Stimulated activated CD4-positive, alpha-beta T cell treated with anti-CD3 and anti-CD28 coated beads, Interleukin-15, amount 100 ng/mL, for 48 hours (primary cell): Measurements from ENCODE around the gene AP3B1.

ENCODE experiments used
- DNase-seq, 2 donors: peaks; one replicate each; pipeline ENCODE4 v3.0.0-alpha.2; 2020; ENCODE audit warnings: low read depth in 2 of 2

AP3B1 gene

DNA sequence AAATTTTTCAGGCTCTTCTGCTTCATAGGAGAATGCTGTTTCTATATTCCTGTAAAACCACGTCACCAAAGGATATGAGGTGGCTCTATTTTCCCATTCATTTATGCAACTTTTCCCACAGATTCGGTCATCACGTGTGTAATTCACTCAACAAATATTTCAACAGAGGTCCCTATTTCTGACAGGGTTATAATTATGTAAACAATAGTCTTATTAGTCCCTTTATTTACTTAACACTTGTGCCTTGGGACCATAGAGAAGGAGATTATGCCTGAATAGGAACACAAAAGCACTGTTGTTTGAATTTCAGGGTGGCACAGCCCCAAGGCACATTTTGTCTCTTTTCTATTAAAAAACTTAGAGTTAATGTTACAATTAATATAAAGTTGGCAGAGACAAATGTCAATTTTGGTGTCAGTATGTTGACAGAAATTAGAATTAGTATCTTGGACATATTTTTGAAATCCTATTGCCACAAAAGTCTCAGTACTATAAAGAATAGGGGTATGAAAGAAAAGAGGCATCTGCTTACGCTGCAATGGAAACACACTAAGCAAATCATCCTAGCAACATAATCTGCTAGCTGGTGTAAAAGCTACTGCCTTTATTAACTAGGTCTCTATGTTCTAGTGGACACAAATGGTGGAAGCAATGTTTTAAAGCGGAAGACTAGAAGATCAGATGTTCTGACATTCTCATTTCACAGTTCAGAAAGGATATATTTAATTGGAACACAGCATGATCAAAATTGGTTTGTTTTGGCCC, 289.3 kb downstream of the AP3B1 start:
- DNase-seq = no peak

DNA sequence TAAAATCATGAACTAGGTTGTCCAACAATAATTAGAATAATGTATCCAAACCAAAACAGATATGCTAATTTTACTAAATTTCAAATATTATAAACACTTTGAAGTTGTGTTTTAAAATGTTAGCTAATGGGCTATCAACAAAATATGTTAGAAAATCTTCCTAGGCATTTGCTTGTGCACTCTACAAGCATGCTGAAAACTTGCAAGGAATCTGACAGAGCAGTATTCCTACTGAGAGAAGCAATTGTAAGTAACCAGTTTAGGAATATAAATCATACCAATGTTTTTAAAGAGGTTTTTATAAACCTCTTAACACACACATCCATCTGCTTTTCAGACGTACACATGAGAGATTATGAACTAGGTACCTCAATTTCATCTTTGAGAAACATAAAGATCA, 289.9 kb downstream of the AP3B1 start:
- no peak for DNase-seq

DNA sequence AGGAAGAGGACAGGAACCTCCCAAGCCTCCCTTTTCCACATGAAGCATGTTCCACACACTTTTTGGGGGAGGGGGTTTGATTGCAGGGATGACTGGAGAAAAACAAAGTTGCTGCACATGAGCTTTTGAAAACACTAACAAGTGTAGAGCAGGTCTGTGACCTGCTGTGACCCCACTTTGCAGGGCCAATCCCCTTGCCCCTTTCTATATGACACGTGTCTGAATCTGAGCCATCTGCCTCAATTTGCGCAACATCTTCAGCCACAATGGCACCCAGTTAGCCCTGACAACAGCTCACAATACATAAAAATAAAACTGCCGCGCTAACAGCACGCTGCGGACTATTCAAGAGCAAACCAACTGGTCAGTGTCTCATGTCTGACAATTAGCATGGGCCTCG, 290.6 kb downstream of the AP3B1 start:
- no peak for DNase-seq

DNA sequence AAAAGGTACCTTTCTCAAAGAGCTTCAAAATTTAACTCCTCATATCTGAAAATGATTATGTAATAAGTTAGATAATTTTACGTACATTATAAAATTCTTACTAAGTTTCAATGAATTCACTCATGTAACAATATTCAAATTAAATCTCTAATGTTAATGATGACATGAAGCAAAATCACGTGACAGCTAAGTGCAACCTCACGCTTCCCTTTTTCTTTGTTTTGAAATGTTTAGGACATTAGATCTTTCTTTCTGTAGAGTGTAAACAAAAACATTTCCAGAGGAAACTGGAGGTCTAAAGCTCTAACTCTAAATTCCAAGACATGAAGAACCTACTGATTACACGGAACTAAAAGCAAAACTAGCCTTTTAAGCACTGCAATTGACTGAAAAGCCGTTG, 291.0 kb downstream of the AP3B1 start:
- no peak for DNase-seq

DNA sequence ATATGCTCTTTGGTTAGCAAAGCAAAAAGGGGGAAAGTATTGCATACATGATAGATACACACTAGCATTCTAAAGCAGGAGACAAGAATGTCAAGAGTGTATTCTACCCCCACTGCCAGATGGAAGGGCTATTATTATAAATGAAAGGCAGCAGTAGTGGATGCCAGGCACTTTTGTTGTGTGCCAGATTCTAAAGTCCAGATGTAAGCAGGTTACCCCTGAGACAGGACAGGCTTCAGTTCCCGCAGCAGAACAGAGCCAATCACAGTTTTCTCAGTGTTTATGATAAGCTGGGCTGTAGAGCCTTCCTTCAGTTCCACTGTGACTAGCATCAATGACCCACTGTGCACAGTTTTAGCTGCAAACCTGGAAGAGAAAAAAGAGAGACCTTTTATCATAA, 291.8 kb downstream of the AP3B1 start:
- no peak for DNase-seq

DNA sequence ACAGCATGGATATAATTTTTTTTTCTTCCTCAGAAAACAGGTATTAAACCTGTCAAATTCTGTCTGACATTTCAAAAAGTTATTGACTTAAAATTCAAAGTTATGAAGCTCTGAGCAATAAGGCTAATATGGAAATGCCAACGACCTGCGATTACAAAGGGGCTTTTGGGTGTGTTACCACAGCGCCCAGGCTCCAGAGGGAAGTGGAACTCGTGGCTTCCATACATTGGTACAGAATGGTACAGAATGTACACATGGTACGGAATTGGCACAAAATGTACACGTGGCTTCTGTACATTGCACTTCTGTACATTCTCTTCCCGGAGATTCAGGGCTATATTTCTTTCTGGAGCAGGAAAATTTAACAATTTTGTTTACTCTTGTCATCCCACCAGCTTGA, 293.3 kb downstream of the AP3B1 start:
- DNase-seq = no peak

DNA sequence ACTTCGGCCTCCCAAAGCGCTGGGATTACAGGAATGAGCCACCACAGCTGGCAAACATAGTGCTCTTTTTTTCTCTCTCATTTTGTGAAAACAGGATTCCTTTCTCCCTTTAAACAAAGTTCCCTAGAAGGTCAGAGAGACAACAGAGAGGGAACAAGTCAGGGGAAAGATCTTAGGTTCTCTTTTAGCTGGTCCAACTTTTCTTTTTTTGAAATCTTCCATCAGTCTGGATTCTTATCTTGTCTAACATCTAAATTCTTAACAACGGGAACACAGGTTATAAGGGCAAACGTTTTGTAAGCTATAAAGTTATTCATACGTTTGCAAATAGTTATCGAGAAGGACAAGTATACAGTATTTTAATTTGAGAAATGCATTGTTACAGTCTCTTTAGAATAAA, 294.3 kb downstream of the AP3B1 start:
- DNase-seq = no peak

DNA sequence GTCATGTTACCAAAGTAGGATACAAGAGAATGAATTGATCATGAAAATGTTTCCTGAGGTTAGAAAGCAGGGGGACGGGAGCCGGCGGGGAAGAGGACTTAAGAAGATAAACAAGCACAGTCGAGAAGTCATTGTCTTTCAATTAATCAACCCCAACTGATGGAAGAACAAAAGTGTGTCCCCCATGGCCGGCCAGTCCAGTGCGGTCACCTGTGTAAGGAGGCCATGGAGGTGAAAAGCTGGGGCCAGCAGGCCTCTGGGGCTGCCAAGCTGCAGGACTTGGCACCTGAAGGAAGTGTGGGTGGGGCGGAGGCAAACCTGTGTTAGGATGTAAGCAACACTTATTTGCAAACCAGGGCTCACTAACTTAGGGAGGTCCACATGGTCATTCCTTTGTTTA, 295.1 kb downstream of the AP3B1 start:
- DNase-seq = no peak

DNA sequence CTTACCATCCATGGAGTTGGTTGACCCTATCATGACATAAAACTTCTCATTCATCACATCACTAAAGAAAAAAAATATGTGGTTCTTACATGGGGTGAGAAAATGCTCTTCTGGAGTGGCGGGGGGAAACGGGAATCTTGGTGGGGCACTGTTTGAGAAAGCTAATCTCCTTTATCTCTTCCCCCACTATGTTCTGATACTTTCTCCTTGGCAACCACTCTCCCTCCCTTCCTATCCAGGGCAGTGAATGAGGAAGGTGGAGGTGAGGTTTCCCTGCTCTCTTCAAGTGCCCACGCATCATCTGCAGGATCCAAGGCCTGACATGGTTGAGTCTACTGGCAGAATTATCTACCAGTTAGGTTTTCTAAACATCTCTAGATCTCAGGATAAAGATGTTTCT, 297.6 kb downstream of the AP3B1 start:
- no peak for DNase-seq

DNA sequence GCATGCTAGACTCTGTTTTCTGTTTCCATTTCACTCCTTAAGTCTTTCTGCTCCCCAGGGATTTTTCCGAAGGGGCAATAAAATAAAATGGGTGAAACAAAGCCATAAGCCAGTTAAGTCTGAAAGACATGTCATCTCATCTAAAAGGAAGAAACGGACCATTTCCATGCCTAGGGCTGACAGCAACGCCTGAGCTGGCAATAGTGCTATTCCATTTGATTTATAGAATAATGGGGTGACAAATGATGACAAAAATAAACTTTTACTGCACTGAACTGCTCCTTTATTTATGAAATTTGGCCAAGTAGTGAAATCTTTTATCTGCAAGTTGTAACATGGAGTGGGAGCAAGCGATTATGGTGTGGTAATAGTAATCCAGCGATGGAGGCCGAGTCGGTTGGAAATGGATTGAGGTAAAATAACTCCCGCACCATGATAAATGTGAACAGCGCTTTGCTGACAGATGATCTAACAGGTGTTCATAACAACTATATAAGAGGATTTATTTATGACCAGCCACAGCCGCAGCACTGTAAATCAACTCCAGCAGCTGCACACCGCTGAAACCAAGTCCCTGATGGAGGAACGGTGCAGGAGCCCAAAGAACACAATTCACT, 298.6 kb downstream of the AP3B1 start:
- no peak for DNase-seq

DNA sequence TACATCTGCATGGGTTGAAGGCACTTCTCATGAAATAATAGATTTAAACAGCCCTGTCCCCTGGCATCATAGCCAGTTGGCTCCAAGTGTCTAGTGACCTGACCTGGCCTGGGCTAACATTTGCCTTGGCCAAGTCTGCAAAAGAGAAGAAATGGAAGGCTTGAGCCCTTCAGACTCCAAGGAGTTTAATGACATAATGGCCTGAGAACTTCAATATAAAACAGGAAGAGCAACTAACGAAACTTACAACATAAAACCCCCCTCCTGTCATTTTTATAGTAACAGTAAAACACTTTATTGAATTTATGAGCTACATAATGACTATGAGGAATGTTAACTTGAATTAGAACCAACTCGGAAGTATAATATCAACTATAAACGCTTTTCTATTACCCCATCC, 299.6 kb downstream of the AP3B1 start:
- DNase-seq = no peak

DNA sequence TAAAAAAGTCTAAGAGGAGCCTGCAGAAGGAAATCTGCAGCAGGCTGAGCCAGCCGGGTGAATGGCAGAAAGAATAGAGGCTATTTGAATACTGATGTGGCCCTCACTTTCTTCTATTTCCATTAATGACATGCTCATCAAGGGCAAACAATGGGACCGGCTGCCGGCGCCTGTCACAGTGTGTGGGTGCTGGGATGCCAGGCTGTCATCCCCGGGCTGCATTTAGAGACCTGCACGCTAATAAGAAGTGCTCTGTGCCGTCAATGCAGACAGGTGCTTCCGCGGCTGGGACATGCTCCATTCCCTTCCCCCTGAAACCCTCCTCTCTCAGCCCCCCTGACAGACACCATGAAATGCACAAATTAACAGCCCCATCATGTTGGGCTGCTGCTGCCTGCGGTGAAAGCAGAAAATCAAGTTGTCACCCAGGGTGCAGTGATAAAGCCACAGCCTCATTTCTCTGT, 300.6 kb downstream of the AP3B1 start:
- DNase-seq = no peak

DNA sequence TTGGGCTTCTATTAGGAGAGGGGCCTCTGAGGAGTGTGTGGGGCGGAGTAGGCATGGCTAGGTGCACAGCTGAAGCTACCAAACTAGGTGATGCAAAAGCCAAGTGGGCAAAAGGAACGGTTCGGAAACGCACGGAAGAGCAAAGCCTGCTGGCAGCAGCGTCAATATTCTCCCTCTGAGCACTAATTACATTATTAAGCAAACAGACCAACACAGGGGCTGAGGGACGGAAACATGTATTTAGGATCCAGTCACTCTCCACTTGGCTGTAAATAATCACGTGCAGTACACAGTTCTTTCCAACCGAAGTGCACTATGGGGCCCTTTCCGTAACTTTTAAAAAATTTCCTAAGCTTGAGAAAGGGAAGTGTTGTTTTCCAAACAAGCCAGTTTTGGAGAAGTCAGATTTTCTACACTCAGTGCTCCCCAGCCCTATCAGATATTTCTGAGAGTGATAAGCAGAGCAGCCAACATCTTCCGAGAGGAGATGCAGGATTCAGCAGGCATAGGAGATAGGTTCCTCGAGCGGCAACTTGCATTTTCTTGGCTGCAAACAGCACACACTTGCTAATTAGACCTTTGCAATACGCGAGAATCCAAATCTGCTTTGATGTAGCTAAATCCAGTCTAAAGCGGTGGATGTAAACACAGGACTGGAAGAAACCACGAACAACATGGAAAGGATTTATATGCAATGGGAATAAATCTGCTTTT, 301.2 kb downstream of the AP3B1 start:
- DNase-seq = no peak

DNA sequence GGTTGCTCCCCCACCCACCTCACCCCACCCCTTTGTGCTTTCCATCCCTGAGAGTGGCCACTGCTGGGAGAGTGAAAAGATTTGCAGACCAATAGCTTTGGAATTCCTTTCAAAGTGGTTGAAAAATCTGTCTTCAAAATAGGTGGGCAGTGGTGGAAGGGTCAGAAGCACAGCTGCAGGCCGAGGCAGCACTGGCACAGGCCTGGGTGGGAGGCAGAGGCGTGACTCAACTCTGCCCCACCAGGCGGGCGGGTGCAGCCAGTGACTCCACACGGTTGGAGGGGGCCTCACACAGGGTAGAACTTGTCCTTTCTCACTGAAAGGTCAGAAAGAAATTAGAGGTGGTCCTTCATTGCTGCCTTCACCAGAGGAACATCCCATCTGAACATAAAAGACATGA, 303.4 kb downstream of the AP3B1 start:
- no peak for DNase-seq

DNA sequence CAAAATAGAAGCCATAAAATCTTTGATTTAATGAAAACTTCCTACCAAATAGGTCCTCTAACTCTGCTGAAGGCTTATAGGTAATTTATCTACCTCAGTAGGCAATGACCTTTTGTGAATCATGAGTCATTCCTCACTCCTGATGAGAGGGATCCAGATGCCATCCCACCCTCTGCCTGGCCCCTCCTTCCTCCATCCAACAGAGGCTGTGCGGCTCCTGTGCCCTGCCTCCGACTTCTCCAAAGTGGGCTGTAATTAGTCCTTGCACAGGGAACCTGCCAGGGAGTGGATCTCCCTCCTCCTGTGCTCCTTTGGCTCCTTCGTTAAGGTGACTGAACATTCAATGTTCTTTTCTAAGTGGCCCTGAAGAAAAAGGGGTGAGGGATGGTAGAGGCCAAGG, 304.5 kb downstream of the AP3B1 start:
- no peak for DNase-seq

DNA sequence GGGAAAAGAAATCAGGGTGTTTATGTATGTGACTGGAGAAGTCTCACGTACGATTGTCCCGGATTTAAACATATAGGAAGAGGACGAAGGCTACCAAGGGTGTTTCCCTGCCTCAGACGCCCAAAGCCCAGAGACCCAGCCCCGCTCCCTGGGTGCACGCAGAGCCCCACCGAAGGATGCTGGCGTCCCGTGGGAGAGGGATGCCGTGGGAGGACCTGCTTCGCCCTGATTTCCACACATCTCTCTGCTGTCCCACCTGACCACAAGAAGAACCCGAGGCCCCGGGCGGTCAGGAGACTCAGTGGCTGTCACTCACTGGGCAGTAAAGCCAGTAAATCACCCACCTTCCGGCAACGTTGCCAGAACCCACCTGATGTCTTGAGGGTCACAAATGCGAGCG, 306.5 kb downstream of the AP3B1 start:
- DNase-seq = no peak

DNA sequence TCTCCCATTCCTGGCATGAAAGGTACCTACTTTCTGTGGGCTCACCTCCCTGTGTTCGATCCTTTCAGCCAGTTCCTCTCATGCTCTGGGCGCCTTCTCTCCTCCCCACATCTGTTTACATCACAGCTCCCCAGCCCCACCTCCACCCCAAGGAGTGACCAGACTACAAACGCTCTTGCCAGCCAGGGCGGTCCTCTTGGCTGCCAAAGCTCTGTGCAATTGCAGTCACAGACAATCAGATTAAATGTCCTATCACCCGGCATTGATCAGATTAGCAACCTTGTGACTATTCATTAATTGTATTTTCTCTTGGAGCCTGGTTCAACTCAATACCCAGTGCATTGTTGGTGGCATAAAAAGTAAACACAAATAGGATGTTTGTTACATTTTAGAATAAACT, 307.2 kb downstream of the AP3B1 start:
- DNase-seq = no peak

DNA sequence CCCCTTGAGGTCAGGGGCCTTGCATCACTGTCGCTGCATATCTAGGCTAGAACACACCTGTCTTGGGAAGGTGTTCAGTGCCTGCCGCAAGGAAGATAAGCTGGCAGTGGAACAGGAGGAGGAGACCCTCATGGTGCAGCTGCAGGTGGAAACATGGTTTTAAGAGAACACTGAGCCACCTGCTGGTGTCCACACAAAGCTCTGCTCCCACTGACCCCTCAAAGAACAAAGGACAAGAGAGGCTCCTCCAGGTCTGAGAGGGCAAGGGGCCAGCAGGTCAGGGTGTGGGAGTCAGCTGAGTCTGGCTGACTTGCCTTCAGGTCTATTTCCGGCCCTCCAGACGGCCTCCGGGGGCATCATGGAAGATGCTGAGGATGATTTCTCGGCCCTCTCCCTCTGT, 308.2 kb downstream of the AP3B1 start:
- DNase-seq = no peak

DNA sequence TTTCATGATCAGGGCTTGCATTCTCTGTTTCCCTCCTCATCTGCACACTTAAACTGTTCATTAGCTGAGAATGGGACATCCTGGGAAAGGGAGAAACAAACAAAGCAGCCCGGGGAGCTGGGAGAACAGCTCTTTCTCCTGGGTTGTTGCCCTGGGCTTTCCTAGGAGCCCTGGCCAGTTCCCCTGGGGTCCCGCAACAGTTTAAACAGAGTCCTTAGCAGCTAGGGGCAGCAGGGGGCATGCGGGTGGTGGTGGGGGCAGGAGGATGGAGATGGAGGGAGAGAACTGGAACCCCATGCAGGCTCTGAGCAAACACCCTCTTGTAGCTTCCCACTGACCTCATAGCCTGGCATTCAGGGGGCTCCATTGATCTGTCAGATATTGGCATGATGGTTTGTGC, 309.3 kb downstream of the AP3B1 start:
- no peak for DNase-seq

DNA sequence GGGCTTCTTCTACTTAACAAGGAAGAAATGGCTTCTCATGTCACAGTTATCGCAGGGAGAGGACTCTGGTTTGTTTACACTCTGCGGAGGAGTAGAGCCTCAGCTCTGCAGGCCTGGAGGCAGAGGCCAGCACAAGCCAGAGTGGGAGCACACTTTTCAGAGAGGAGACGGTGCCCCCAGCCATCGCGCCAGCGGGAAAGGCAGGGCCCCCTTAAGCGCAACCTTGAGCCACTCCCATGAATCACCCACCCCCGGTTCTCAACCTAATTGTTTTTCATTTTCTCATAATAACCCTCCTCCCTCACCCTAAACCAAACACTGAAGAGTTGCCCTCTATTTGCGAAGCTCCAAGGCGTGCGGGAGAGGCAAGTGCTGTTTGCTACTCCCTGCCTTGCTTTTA, 309.9 kb downstream of the AP3B1 start:
- DNase-seq = no peak

DNA sequence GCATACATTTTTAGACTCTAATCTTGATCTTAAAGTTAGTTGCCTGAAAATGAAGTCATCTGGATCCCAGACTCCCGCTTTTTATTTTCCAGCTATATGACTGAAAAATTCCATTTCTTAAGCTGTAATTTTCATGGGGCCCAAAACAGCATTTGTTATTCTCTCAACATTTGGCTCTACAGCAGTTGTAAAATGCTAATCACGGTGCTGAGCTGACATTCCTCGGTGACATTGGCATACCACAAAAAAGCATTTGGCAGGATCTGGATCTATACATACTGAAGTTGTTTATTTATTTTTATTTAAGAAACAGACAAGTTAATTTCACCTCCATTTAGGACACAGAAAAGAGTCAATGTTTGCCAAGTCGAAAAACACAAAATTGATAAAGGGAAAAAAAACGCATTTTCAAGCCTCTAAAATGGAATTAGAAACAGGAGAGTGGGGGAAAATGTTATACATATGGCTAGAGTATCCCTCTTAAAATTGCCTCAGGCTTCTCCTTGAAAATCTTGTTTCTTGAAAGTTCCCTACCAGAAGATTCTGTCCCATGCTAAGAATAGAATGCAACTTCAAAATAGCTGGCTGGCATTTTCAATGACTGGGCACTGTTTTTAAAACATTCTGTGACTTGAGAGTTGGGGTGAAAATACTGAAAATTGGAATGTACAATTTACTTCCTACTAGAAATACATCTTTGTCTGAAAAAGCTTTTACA, 310.9 kb downstream of the AP3B1 start:
- no peak for DNase-seq

DNA sequence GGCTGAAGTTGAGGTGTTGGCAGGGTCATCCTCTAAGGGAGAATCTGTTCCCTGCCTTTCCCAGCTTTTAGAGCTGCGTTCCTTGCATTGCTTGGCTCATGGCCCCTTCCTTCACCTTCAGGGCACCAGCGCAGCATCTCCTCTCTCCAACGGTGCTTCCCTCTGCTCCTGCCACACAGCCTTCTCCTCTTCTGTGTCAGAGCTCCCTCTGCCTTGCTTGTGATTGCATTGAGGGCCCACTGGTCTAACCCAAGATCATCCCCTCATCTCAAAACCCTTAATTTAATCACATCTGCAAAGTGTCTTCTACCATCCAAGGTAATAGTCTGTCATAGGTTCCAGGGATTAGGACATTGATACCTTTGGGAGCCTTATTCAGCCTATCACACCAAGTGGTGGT, 312.7 kb downstream of the AP3B1 start:
- DNase-seq = no peak
